GM18499 (cell line): ENCODE results near the gene SRPX.

Experiments
- ATAC-seq: cut with Tn5 transposase; IDR thresholded peaks from one replicate; pipeline ENCODE4 v1.9.1; 2021; ENCODE audit warnings: moderate number of reproducible peaks; ENCODE audit not compliant: insufficient read depth, unreplicated experiment

The SRPX gene

DNA sequence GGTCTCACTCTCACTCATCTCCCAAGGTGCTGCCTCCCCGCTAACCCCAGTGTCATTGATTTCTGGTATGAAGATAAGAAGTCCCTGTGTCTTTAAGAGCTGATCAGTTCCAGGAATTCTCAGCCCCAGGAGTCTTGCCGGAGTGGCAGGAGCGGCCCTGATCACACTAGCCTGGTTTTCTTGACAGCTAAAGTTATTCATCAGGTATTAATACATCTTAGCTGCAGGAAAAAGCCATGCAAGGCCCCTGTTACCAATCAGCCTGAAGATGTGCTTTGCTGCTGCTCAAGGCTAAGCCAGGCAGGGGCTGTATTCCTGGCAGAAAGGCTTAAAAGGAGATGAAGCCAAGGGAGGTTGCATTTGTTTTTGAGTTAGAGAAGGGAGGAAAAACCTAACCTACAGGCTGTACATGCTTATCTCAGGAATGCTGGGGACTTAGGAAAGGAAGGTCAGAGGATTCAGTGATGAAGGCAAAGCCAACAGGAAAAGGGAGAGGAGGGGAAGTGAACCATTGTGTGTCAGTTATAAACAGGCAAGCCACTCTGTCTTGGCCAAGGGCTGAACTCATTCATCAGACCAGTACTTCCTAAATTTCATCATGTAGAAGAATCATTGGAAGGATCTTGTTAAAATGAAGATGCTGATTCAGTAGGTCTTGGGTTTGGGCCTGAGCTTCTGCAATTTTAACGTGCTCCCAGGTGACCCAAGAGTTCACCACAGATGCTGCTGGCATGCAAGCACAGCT, 8.6 kb downstream of the SRPX start:
- no peak for ATAC-seq

DNA sequence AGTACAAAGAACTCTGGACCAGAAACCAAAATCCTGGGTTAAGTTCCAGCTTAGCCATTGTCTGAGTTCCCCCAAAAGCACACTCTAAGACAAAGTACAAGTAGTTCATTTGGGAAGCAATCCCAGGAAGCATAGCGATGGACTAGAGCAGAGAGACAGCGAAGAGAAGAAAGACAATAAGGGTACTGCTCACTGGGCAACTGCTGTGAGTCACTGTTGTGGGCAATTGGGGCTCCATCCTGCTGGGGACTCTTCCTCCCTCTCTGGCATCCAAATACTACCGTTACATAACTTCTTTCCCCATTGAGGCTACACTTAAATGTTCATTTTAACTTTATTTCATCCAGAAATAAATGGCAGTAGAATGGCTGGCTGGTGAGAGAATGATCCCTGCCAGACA, 14.1 kb downstream of the SRPX start:
- no peak for ATAC-seq

DNA sequence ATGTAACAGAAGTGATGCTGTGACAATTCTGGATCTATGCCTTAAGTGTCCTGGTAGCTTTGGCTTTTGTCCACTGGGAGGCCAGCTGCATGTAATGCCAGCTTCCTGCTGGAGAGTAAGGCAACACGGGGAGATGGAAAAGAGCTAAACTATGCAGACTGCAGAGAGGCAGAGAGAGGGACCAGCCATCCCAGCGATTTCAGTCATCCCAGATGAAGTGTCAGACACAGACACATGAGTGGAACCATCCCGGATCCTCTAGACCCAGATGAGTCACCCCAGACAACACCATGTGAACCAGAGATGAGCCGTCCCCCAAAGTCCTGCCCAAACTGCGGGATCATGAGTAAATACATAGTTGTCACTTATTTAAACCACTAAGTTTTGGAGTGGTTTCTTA, 14.6 kb downstream of the SRPX start:
- ATAC-seq = no peak

DNA sequence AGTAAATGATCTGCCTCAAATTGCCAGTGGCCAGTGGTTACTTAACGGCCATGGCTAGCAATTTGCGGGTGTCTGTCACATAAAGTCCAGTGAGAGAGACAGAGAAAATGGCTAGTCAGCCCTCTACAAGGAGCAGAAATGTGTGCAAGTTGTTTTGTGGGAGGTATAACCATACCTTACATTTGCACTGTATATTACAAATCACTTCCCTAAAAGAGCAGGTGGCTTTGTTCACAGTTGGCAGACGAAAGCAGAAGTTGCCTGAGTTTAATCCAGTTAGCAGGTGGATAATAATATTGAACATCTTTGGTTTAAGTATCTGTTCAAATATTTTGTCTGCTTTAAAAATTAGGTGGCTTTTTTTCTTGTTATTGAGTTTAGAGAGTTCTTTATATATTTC, 15.6 kb downstream of the SRPX start:
- no peak for ATAC-seq

DNA sequence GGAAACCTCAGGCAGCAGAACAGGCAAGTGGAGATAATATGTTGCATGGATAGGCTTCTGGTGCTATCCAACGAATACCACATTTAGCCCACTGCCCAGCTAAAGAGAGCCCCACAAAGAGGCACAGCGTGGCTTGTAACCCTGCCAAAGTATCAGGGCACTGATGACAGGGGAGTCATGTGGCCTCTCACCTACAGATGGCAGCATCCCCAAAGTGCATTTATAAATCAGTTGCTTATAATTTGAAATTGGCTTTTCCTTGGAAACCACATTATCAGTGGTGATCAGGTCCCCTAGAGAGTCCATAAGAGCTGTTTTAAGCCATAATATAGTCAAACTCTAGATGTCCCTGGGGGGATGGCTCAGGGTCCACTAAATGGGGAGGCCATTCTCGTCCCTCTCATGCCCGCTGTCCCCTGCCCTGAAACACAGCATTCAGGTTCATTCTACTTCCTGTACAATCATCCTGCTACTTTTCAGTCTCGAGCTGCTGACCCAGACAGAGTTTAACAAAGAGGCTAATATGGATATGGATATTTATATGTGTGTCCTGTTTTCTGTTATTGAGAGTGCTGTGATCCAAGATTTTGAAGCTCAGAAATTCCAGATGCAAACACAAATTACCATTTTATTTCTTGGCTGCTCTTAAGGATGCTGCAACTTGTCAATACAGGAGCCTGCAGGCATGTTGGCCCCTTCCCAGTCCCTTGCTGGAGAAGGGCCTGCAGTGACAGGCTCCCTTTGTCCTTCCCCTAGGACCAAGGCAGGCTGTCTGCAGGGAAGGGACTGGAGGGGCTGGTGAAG, 28.5 kb downstream of the SRPX start:
- ATAC-seq = no peak

DNA sequence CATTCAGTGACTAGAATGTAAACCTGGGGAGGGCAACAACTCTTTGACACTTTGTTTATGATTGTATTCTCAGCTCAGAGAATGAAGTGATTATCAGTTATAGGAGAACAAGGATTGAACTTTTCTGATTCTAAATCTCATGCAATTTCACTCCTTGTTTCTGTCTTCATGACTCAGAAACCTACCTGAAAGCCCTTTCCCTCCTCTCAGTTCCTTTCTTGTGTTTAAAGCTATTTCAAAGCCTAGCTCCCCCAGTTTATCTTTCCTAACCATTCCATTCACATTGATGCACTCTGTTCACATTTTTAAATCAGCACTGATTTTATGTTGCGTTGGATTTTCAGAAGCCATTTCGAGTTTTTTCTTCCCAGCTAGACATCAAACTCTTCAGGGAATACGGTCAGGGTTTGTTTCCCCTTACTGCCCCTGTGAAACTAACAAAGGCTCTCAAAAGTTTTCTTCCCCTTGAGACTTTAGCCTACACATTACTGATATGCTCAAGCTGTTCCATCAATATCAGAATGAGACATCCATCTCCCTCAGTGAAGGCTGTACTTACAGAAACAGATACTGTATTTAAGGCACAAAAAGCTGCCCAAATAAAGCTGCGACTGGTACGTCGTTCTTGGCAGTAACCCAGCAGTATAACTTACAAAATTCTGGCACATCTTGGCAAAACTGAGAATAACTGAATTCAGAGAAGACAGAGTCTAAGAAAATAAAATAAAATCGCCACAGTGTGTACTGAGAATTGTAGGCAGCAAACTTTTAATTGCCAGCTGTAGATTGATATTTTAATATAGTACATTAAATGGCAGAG, 31.0 kb downstream of the SRPX start:
- ATAC-seq = no peak

DNA sequence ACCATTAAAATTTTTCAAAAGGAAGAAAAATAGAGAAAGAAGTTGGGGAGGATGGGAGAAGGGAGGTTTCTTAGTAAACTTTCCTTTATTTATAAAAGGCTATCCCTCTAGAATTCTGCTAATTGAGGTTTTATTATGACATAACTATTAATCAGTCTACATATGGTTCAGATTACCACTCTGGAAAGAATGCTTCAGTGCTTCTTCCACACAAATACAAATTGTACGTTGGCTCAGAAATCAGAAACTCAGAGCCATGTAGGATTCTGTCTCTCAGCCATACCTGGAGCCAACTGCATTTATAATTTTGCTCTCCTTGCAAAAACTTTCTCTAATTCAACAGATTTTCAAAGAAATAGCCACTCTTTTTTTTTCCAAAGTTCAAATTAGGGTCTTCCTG, 37.1 kb downstream of the SRPX start:
- no peak for ATAC-seq

DNA sequence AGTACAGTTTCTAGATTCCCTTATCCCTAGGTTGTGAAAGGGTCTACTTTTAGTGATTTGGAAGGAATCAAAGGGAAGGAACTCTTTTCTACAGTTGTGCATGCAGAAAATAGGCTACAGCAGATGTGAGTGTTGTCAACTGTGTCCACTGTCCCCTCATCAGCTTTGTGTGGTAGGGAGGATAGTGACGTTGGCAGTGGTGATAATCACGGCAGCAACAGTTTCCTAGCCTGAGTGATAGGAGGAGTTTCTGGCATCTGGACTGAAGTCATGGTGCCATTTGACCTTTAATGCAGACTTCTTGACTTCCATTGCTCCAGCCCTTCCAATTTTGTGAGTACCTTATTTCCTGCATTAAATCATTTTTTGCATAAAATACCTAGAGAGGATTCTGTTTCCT, 39.3 kb downstream of the SRPX start:
- ATAC-seq = no peak

DNA sequence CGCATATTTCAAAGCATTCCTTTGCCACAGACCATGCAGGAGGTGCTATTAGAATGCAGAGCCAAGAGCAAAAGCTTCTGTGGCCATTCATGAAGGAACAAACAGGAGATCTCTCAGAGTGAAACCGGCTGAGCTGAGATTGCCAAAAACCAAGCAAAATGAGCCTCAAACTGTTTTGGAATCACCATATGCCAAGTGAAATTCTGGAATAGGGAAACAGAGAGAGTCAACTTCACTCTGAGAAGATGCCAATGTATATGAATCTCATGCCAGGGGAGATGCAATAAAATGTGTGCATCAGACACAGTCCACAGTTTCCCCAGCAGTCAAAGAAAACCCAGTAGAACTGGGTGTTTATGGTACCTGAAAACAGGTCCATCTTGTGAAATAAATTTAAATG, 42.3 kb downstream of the SRPX start:
- ATAC-seq = no peak

DNA sequence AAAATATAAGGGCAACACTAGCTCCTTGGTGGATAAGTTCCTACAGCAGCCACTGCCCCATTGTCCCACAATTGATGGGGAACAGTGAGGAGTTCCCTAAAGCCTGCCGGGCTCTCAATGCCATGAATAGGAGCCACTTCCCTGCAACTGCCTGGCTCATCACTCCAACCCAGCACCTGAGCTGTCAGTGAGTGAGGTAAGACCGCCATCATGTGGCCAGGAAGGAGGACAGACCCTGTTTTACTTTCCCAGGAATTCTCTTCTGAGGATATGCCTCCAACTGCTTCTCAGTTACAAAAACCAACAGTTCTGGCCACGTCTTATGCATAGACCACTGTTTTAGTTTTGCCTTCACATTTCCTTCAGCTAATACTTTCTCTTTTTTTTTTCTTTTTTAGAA, 45.5 kb downstream of the SRPX start:
- ATAC-seq = no peak

DNA sequence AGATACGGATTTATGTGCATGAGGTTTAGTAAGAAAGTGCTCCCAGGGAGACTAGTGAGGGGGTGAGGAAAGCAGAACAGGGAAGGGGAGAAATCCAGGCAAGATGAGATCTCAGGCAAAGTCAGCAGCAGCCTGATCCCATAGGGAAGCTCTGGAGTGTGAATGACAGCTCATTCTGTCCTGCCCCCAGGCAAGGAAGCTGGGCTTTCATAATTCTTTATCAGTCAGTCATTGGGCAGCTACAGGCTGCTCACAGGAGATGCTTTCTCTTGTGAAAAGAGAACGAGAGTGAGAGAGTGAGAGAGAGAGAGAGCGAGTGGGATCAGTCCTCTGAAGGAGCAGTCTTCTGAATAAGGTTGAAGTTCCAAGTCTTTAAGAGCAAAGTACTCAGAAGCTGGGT, 48.1 kb downstream of the SRPX start:
- no peak for ATAC-seq

DNA sequence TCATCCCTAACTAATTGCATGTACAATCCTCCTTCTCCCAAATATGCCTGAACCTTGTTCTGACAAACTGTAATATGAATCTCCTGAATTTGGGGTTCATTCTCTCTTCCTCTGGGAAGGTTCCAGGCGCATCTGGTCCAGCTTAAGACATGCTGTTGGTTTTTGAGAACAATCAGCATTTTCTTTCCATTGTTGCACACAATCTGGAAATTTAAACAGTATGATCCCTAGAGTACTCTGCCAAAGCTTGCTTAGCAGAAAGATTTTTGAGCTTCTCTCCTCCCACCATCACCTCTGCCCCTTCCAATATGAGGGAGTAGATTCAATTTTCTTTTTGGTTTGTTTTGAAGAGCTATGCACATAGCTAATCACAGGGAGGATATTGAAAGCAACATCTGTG, 50.1 kb downstream of the SRPX start:
- no peak for ATAC-seq

DNA sequence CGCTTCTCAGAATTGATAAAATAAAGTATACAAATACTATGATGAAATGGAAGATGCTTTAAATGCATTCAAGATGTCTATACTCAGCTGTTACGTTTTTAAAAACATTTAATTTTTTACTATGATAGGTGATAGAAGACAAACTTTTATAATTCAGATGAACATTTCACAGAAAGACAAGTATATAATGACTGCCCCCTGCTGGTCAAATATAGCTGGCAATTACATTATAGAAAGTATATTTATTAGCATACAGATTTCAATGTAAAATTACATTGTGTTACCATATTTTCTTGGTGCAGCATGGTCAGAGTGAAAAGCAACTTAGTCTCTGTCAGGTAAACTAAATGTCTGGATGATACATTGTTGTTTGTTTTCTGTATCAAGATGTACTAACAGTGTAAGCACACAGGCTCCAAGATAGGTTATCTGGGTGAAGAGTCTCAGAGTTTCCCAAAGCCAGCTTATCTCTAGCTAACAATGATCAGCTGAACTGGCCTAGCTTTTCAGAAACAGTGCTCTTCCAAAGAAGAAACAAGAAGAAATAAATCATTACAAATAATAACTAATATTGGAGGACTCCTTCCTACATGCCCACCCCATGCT, 54.1 kb downstream of the SRPX start:
- ATAC-seq = no peak

DNA sequence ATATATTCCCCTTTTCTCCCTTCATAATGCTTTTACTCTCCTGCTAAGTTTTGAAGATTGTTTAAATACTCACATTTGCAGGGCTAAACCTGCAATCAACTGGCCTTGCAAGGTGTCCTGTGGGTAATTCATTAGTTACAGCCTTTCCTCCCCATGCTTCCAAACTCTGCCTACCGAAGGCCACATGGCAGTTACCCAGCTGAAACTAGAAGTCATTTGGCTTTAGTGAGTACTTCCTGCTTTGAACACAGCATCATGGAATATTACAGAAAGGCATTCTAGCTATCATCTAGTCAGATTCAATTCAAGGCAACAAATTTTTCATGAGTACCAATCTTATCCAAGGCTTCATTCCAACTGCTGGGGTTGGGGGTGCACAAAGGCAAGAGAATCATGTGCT, 55.6 kb downstream of the SRPX start:
- no peak for ATAC-seq

DNA sequence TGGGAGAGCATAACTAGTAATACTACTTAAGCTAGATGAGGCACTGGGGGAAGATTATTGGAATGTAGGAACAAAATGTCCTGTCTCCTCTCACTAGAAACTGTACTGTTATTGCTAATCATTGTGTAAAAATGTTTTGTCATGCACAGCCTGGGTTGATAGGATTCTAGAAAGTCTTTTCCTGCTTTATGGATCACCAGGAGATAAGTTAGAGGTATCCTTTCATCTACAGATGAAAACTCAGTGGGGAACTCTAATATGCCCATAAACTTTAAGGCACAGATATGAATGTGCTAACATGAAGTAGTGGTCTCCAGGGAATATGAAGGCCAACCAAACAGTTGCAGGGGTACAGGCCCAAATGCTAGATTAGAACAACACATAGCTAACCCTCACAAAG, 57.5 kb downstream of the SRPX start:
- ATAC-seq = no peak

DNA sequence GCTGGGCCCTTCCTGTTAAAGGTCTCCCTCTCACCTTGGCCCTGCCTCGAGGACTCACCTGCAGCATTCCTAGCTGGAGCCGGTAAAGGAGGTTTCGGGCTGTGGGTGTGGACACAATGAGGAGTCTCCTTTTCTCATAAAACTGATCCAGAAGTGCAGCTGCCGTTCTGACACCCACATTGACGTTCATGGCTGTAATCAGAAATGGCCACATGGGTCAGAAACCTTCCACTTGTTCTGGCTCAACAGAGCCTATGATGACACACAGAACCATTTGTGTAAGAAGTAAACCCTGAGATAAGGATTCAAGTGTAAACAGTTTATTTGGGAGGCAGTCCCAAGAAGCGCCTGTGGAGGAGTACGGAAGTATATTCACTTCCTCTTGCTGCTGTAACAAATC, 63.8 kb downstream of the SRPX start:
- ATAC-seq = no peak

DNA sequence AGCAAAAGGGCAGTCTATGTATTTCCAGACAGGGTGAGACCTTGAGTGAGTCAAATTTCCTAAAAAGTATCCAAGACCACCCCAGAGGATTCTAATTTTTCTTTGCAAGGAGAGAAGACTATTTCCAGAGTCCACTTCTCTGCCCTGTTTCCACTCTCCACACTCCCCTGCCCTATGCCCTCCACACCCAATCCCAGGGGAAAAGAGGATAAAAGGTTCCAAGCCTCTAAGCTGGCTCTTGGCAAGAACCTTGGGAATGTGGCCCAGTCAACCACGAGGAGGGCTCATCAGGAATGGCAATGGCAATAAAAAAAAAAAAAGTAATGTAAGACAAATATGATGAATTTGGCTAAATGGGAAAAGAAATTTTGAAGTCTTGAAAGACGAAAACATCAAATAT, 65.9 kb downstream of the SRPX start:
- no peak for ATAC-seq

DNA sequence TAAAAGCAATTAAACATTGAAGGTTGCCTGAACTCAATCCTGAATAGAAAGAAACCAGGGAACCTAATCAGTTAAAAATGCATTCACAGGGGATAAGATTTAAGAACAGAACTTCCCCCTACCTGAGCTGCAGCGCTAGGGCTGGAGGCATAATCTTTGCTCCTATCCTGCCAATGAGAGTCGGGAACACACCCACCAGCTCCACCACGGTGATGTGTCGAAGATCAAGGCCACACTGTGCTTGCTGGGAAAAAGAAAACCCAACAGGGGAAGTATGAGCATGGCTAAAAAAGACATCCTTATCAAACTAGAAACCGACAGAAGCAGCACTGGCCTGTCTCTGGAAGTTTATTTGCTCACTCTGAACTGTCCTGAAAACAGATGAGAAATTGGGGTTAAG, 66.3 kb downstream of the SRPX start:
- no peak for ATAC-seq

DNA sequence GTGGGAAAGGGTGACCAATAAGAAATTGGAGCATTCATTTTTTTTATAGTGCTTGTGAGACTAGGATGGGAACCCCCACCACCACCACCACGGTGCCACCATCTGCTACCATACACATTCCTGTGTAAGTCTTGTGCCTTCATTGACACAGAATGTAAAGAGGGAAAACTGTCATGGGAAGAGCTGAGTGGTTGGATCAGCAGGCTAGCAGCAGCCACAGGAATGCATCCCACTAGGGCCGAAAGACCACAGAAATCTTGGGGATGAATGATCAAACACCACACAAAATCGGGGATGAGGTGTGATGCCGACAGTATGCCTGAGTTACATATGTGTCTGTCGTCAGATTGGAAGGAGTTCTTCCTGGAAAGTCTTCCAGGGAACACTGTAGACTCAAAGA, 69.2 kb downstream of the SRPX start:
- ATAC-seq = no peak

DNA sequence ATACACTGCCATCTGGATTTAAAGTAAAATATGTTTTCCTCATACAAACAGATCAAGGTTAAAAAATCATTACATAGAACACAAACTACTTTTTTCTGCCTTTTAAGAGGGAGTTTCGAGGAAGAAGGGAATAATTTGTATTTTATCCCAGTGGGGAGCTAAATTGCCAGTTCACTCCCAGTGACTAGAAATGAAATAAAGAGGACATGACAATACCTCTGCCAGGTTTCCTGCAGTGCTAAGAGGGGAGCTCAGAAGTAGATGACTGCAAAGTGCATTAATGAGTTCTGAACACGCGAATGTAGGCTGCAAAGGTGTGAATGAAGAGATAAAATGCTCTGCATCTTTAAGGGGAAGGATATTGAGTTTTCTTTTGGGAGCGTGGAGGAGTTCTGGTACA, 69.7 kb downstream of the SRPX start:
- no peak for ATAC-seq

DNA sequence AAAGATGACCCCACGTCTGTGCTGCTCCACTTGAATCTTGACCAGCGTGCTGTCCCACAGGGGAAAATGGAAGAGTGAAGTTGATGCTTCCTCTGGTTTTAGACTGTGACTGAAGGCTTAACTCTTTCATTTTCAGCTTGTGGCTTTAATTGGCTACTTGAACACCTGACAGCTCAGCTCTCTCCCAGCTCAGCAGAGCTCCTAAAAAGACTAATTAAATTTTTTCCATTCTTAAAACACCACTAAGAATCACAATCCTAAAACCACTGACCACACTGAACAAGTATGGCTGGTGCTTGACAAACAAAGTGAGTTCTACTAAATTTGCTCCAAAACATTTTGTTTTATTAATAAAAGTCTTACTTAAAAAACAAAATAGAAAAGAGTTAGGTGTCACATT, 71.7 kb downstream of the SRPX start:
- no peak for ATAC-seq
